ENCODE measurements around the gene VASN. TPM values are rescaled to one million over a fixed set of nuclear protein-coding genes. Genes with fewer than 3 reads are reported as not detected.
A peak's percentile ranks its signal among the peaks of the same experiment; 100 is the strongest.
"Not testable (repeated sequence)": the region's sequence is repeated elsewhere in the genome, so short reads cannot be mapped to it uniquely, and the experiment has no call there.

The VASN gene
- total RNA-seq, 1 donor from 2014 or later: 33.7 TPM

DNA sequence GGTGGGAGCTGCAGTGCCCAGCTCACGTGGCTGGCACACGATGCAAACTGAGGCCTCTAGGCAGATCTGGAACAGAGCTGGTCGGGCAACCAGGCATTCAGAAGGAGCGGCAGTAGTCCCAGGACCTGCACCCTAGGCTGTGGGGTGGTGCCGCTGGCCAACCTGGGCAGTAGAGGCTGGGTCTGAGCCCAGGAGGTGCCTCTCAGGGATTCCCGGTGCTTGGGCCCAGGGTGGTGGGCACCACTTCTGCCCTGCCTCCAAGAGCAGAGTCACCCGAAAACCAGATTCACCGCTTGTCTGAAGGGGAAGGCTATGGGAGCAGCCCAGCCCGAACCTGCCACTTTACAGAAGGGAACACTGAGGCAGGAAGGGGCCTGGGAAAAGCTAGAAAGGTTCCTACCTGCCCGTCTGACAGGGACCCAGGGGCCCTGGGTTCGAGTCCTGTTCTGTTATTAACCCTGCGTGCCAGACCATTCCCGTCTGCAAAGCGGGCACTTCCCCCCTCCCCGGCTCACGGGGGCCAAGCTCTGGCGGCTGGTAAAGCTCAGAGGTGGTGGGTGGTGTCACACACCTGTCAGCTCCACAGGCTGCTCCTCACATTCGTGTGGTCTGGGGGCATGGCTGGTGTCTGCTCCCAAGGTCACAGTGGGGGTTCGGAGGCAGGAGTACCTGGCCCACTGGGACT lies 38.9 kb upstream of the VASN start:
- TF ChIP-seq, protein P1, sequence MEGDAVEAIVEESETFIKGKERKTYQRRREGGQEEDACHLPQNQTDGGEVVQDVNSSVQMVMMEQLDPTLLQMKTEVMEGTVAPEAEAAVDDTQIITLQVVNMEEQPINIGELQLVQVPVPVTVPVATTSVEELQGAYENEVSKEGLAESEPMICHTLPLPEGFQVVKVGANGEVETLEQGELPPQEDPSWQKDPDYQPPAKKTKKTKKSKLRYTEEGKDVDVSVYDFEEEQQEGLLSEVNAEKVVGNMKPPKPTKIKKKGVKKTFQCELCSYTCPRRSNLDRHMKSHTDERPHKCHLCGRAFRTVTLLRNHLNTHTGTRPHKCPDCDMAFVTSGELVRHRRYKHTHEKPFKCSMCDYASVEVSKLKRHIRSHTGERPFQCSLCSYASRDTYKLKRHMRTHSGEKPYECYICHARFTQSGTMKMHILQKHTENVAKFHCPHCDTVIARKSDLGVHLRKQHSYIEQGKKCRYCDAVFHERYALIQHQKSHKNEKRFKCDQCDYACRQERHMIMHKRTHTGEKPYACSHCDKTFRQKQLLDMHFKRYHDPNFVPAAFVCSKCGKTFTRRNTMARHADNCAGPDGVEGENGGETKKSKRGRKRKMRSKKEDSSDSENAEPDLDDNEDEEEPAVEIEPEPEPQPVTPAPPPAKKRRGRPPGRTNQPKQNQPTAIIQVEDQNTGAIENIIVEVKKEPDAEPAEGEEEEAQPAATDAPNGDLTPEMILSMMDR (conservative IDR thresholded peaks at IDR 0.05; ENCODE audit: low read depth, low read length): no peak
- H3K4me3 ChIP-seq (ENCODE audit: low read depth, low read length): no peak overlapping the region
- no peak for DNase-seq (ENCODE audit: low read depth)

DNA sequence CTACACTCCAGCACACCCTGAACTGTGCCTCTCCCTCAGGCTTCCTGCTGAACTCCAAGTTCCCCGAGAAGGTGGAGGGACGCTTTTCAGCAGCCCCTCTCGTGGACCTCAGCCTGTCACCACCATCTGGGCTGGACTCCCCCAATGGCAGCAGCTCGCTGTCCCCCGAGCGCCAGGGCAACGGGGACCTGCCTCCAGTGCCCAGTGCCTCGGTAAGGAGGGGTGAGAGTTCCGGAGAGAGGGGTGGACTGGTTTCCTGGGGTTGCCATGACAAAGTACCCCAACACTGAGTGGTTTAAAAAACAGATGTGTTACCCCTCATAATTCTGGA lies 38.4 kb upstream of the VASN start:
- TF ChIP-seq, protein P1 (conservative IDR thresholded peaks at IDR 0.05; ENCODE audit: low read depth, low read length): no peak
- no peak for DNase-seq (ENCODE audit: low read depth)

DNA sequence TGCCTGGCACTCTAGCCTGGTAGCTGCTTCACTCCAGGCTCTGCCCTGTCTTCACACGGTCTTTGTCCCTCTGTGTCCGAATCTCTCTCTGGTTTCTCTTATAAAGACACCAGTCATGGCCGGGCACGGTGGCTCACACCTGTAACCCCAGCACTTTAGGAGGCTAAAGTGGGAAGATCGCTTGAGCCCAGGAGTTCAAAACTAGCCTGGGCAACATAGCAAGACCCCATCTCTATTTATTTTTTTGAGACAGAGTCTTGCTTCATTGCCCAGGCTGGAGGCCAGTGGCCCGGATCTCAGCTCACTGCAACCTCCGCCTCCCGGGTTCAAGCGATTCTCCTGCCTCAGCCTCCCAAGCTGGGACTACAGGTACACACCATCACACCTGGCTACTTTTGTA lies 37.9 kb upstream of the VASN start:
- not testable (repeated sequence) for H3K4me3 ChIP-seq (ENCODE audit: low read depth, low read length); DNase-seq (ENCODE audit: low read depth)

More for the DNA sequence above, 38.4 kb upstream of the VASN start:
- no peak overlapping the region for H3K4me3 ChIP-seq (ENCODE audit: low read depth, low read length)

DNA sequence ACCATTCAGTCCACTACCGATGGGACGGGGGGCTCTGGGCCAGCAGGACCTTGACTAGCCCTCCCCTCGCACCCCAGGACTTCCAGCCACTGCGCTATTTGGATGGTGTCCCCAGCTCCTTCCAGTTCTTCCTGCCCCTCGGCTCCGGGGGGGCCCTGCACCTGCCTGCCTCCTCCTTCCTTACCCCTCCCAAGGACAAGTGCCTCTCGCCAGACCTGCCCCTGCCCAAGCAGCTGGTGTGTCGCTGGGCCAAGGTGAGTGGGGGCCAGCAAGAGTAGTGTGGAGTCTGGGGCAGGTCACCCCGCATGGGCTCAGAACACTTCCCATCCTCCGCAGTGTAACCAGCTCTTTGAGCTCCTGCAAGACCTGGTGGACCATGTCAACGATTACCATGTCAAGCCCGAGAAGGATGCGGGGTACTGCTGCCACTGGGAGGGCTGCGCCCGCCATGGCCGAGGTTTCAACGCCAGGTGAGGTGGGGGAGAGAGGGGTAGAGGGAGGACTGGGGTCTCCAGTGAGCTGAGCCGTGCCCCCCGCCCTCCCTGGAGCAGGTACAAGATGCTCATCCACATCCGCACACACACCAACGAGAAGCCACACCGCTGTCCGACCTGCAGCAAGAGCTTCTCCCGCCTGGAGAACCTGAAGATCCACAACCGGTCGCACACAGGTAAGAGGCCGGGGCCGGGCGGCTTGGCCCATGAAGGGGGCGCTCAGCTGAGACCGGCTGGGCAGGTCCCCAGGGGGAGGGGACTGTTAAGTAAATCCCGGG lies 36.7 kb upstream of the VASN start:
- TF ChIP-seq, protein P1 (conservative IDR thresholded peaks at IDR 0.05; ENCODE audit: low read depth, low read length): no peak
- H3K4me3 ChIP-seq (ENCODE audit: low read depth, low read length): no peak overlapping the region
- no peak for DNase-seq (ENCODE audit: low read depth)

DNA sequence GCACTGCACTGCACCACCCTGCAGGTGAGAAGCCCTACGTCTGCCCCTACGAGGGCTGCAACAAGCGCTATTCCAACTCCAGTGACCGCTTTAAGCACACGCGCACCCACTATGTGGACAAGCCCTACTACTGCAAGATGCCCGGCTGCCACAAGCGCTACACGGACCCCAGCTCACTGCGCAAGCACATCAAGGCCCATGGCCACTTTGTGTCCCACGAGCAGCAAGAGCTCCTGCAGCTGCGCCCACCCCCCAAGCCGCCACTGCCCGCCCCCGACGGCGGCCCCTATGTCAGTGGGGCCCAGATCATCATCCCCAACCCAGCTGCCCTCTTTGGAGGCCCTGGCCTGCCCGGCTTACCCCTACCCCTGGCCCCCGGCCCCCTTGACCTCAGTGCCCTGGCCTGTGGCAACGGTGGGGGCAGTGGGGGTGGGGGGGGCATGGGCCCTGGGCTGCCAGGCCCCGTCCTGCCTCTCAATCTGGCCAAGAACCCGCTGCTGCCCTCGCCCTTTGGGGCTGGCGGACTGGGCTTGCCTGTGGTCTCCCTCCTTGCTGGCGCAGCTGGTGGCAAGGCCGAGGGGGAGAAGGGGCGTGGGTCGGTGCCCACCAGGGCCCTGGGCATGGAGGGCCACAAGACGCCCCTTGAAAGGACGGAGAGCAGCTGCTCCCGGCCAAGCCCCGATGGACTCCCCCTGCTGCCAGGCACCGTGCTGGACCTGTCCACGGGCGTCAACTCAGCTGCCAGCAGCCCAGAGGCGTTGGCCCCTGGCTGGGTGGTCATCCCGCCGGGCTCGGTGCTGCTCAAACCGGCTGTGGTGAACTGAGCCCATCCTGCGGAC lies 34.7 kb upstream of the VASN start:
- TF ChIP-seq, protein P1 (conservative IDR thresholded peaks at IDR 0.05; ENCODE audit: low read depth, low read length): no peak
- H3K4me3 ChIP-seq (ENCODE audit: low read depth, low read length): no peak overlapping the region
- no peak for DNase-seq (ENCODE audit: low read depth)

DNA sequence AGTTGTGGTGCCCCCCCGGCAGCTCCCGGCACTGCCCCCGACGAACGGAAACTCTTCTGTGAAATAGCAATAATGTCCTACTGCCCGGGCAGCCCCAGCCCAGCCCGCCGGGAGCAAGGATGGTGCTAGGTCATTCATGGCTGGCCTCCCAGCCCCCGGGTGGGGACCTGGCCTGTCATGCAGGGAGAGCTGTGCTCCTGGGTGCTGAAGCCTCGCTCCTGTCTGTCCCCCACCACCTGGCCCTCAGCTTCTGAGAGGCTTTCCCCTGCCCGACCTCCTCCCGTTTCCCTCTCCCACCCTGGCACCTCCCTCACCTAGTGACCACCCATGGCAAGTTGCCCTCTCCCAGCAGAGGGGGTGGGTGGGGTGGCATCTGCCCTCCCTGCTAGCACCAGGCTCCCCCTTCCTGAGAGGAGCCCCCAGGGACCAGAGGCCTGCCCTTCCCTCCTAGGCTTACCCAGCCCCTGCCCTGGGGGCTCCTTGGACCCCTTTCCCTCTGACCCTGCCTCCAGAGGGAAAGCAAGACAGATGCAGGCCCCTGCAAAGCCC lies 34.0 kb upstream of the VASN start:
- TF ChIP-seq, protein P1 (conservative IDR thresholded peaks at IDR 0.05; ENCODE audit: low read depth, low read length): no peak
- no peak for DNase-seq (ENCODE audit: low read depth)
- no peak overlapping the region for H3K4me3 ChIP-seq (ENCODE audit: low read depth, low read length)

DNA sequence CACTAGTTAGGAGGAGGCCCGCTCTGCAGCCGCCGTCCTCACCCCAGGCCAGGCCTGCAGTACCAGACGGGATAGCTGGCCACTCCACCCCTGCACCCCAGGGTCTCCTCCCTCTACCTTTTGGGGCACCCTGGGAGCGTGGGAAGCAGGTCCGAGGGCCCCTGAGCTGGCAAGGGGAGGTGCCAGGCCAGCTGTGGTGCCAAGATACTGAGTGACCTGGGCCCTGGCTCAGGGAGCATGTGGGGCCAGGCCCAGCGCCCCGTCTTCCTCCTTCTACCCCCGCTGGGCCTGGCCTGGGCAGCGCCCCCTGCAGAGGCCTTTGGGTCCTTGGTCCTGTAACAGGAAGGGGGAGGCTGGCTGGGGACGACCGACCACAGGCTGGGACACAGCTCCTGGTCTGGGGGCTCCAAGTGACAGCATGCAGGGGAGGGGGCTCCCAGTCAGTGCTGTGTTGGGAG lies 33.5 kb upstream of the VASN start:
- no peak overlapping the region for H3K4me3 ChIP-seq (ENCODE audit: low read depth, low read length)
- DNase-seq (ENCODE audit: low read depth): no peak
- TF ChIP-seq, protein P1 (conservative IDR thresholded peaks at IDR 0.05; ENCODE audit: low read depth, low read length): peak; percentile 15
